IMR-90 (cell line): ENCODE data around the gene KRTAP9-9. TPM values are rescaled to one million over a fixed set of nuclear protein-coding genes. Genes with fewer than 3 reads are reported as not detected.
"Not testable (repeated sequence)": the region's sequence is repeated elsewhere in the genome, so short reads cannot be mapped to it uniquely, and the experiment has no call there.

ENCODE experiments used
- ATAC-seq: fragments of 200-7000 bp; cut with Tn5 transposase; 2 replicates; pipeline ENCODE4 v1.9.1; 2020; ENCODE audit warnings: low read depth, mild to moderate bottlenecking, moderate library complexity
- BruUV-seq: library from RNA; stranded (reverse); fragments of 400-500 nt; replicated peaks from 2 replicates; lab custom pipeline; 2021; lab: Mats Ljungman, UMichigan
- CTCF ChIA-PET: fragments of 300-600 bp; formaldehyde crosslinking; extraction: SDS; loops from one replicate; lab custom pipeline; 2021; ENCODE audit warnings: antibody characterized with exemption; lab: Yijun Ruan, JAX
- POLR2A ChIA-PET: fragments of 300-600 bp; sonication (Branson Sonifier 250); formaldehyde crosslinking; loops from one replicate; lab custom pipeline; 2022; ENCODE audit warnings: antibody characterized with exemption; ENCODE audit not compliant: unreplicated experiment; lab: Charles Lee
- DNase-seq: peaks from one replicate; pipeline ENCODE4 v3.0.0; 2013
- H2AFZ ChIP-seq: replicated peaks from 2 replicates; pipeline ENCODE3; 2013; ENCODE audit warnings: low read length, mild to moderate bottlenecking; ENCODE audit not compliant: poor library complexity
- H2AK5ac ChIP-seq: 2 replicates; pipeline ENCODE4 v1.6.1; 2013; ENCODE audit warnings: low read depth, low read length, inconsistent platforms
- H2AK9ac ChIP-seq: replicated peaks from 2 replicates; pipeline ENCODE3; 2013; ENCODE audit warnings: mild to moderate bottlenecking, low read depth, low read length, moderate library complexity; ENCODE audit not compliant: poor library complexity
- H2BK120ac ChIP-seq: 2 replicates; pipeline ENCODE4 v1.6.1; 2013; ENCODE audit warnings: low read depth, low read length, inconsistent platforms
- H2BK15ac ChIP-seq: 3 replicates; pipeline ENCODE4 v1.6.1; 2013; ENCODE audit warnings: low read depth, low read length, inconsistent platforms
- H2BK20ac ChIP-seq: 2 replicates; pipeline ENCODE4 v1.6.1; 2013; ENCODE audit warnings: low read depth, mild to moderate bottlenecking, inconsistent platforms, low read length, moderate library complexity
- H2BK5ac ChIP-seq: 2 replicates; pipeline ENCODE4 v1.6.1; 2013; ENCODE audit warnings: mild to moderate bottlenecking, low read depth, low read length, inconsistent platforms; ENCODE audit not compliant: poor library complexity, severe bottlenecking
- H3K14ac ChIP-seq: replicated peaks from 2 replicates; pipeline ENCODE4 v1.6.1; 2013; ENCODE audit warnings: low read depth, low read length, inconsistent platforms
- H3K18ac ChIP-seq: 2 replicates; pipeline ENCODE4 v1.6.1; 2013; ENCODE audit warnings: low read depth, low read length, control low read depth
- H3K23ac ChIP-seq: 2 replicates; pipeline ENCODE4 v1.6.1; 2013; ENCODE audit warnings: low read depth, low read length, inconsistent platforms
- H3K27ac ChIP-seq: 2 replicates; pipeline ENCODE4 v1.5.1; 2013; ENCODE audit warnings: mild to moderate bottlenecking, control low read depth, low read length; ENCODE audit not compliant: insufficient read depth
- H3K27me3 ChIP-seq: 2 replicates; pipeline ENCODE4 v1.6.1; 2013; ENCODE audit warnings: low read length; ENCODE audit not compliant: control insufficient read depth, insufficient read depth
- H3K36me3 ChIP-seq: 2 replicates; pipeline ENCODE4 v1.6.1; 2013; ENCODE audit warnings: low read length, mixed read lengths; ENCODE audit not compliant: control insufficient read depth, insufficient read depth
- H3K4ac ChIP-seq: 2 replicates; pipeline ENCODE4 v1.6.1; 2013; ENCODE audit warnings: low read depth, low read length, inconsistent platforms
- H3K4me1 ChIP-seq: 2 replicates; pipeline ENCODE4 v1.6.1; 2013; ENCODE audit warnings: low read length, mixed read lengths; ENCODE audit not compliant: control insufficient read depth, insufficient read depth
- H3K4me2 ChIP-seq: 2 replicates; pipeline ENCODE4 v1.6.1; 2013; ENCODE audit warnings: low read depth, mild to moderate bottlenecking, control low read depth, low read length, moderate library complexity
- H3K4me3 ChIP-seq: 2 replicates; pipeline ENCODE4 v1.5.1; 2013; ENCODE audit warnings: low read depth, mild to moderate bottlenecking, control low read depth, low read length, moderate library complexity; ENCODE audit not compliant: insufficient read depth
- H3K56ac ChIP-seq: 2 replicates; pipeline ENCODE4 v1.6.1; 2013; ENCODE audit warnings: low read length, inconsistent platforms; ENCODE audit not compliant: insufficient read depth; ENCODE audit errors: extremely low read depth
- H3K79me1 ChIP-seq, 2 experiments: 2 replicates each; pipeline ENCODE4 v1.6.1; 2013; ENCODE audit warnings: low read length in 2 of 2, inconsistent platforms in 1 of 2, low read depth in 1 of 2
- H3K9ac ChIP-seq: 2 replicates; pipeline ENCODE4 v1.6.1; 2013; ENCODE audit warnings: low read depth, low read length, control low read depth
- H3K9me1 ChIP-seq: 2 replicates; pipeline ENCODE4 v1.6.1; 2013; ENCODE audit warnings: low read length, inconsistent platforms; ENCODE audit not compliant: insufficient read depth
- H3K9me3 ChIP-seq: 2 replicates; pipeline ENCODE4 v1.6.1; 2013; ENCODE audit warnings: low read length; ENCODE audit not compliant: control insufficient read depth, insufficient read depth
- H4K20me1 ChIP-seq: 2 replicates; pipeline ENCODE4 v1.6.1; 2013; ENCODE audit warnings: low read length, inconsistent platforms; ENCODE audit not compliant: insufficient read depth
- H4K5ac ChIP-seq: 2 replicates; pipeline ENCODE4 v1.6.1; 2013; ENCODE audit warnings: mild to moderate bottlenecking, low read depth, low read length, control low read depth
- H4K8ac ChIP-seq, 2 experiments: 2 replicates each; pipeline ENCODE4 v1.6.1; 2013; ENCODE audit warnings: low read depth in 2 of 2, low read length in 2 of 2, control low read depth in 1 of 2, inconsistent platforms in 1 of 2
- H4K91ac ChIP-seq: 2 replicates; pipeline ENCODE4 v1.6.1; 2013; ENCODE audit warnings: low read depth, low read length, inconsistent platforms; ENCODE audit not compliant: insufficient read depth
- WGBS, 2 experiments: methylation state at CpG; one replicate each; pipeline versions ENCODE4 v1.1.5 to v1.1.7; 2013; ENCODE audit warnings: missing lambda C conversion rate in 2 of 2; ENCODE audit not compliant: insufficient read length in 1 of 2; ENCODE audit errors: extremely low coverage in 2 of 2; 5-methylcytosine and 5-hydroxymethylcytosine counted together
- dilution Hi-C: fragments of 300-500 bp; cut with HindIII; formaldehyde crosslinking; loops from one replicate; pipeline ENCODE4 v1.14.3; 2018; ENCODE audit warnings: low sequenced_read_pairs; ENCODE audit not compliant: unreplicated experiment
- in situ Hi-C: fragments of 300-500 bp; cut with MboI; formaldehyde crosslinking; loops from 3 replicates; pipeline ENCODE4 v1.14.3; 2019; ENCODE audit warnings: low sequenced_read_pairs, inconsistent platforms, mixed read lengths
- intact Hi-C: fragments of 100-400 bp; cut with micrococcal nuclease; formaldehyde crosslinking; loops from 2 replicates; pipeline ENCODE4 v1.10.0; 2022
- polyA plus RNA-seq, 3 experiments: library from polyadenylated mRNA; depleted of rRNA; stranded (reverse); fragments of >200 nt; gene quantifications; 2 replicates each; pipeline ENCODE4 v1.2.3, GENCODE V29; 2012; ENCODE audit warnings: low replicate concordance in 1 of 3
- total RNA-seq: library from RNA; depleted of rRNA; stranded (reverse); fragments of >200 nt; gene quantifications from 2 replicates; pipeline ENCODE4 v1.2.3, GENCODE V29; 2012

The KRTAP9-9 gene
- total and polyA plus RNA-seq, 2 of the 4 experiments (the other 2 are of a cell fraction), result not detected

GRCh38 chr17:41237949-41238437 lies 17.2 kb upstream of the KRTAP9-9 start, which contains the start of gene KRTAP9-8:
Gene KRTAP9-8 (plus strand): TSS chr17:41237999. CDS start chr17:41238052, 53 bp downstream.
- H4K20me1 ChIP-seq, H3K9me3 ChIP-seq, POLR2A ChIA-PET, H3K4me2 ChIP-seq, DNase-seq, H2BK15ac ChIP-seq, H3K23ac ChIP-seq, in situ Hi-C loops, H3K27me3 ChIP-seq, H3K79me1 ChIP-seq, H3K56ac ChIP-seq, H3K4ac ChIP-seq, ATAC-seq, H3K4me1 ChIP-seq, H3K14ac ChIP-seq, H2BK20ac ChIP-seq, H4K91ac ChIP-seq, H4K8ac ChIP-seq, H3K36me3 ChIP-seq, intact Hi-C loops, H2AK5ac ChIP-seq, H3K4me3 ChIP-seq, H2AFZ ChIP-seq, H4K5ac ChIP-seq, dilution Hi-C loops, H2AK9ac ChIP-seq, H2BK120ac ChIP-seq, BruUV-seq, H2BK5ac ChIP-seq, H3K27ac ChIP-seq, H3K9me1 ChIP-seq, H3K9ac ChIP-seq, H3K18ac ChIP-seq: not testable (repeated sequence)
- no CpG with 5 or more reads among the region's 3 CpGs for WGBS, 2 experiments
- CTCF ChIA-PET, result interaction anchor here (0.6 kb wide), 1 partner anchor 8 kb away, joined by 3 read pairs; no protein-coding TSS in a partner anchor

GRCh38 chr17:41246995-41247787 lies 8.0 kb upstream of the KRTAP9-9 start:
- peaks cover 10% of the 10 kb centered on the region for H3K27me3 ChIP-seq
- POLR2A ChIA-PET, H3K4me1 ChIP-seq, in situ Hi-C loops, H2AFZ ChIP-seq, H3K79me1 ChIP-seq, BruUV-seq, H3K14ac ChIP-seq, H4K5ac ChIP-seq, H3K36me3 ChIP-seq, H3K4me3 ChIP-seq, H2BK5ac ChIP-seq, H3K4ac ChIP-seq, H3K27ac ChIP-seq, H3K4me2 ChIP-seq, dilution Hi-C loops, H3K9ac ChIP-seq, H3K18ac ChIP-seq, H2AK9ac ChIP-seq, H3K56ac ChIP-seq, H3K9me1 ChIP-seq, intact Hi-C loops, ATAC-seq, H3K9me3 ChIP-seq, H2BK15ac ChIP-seq, DNase-seq, H2BK120ac ChIP-seq, CTCF ChIA-PET, H2BK20ac ChIP-seq, H4K91ac ChIP-seq, H4K20me1 ChIP-seq, H2AK5ac ChIP-seq, H4K8ac ChIP-seq, H3K23ac ChIP-seq: not testable (repeated sequence)
- WGBS, 2 experiments, result 91% methylated on average over 1 of the region's 2 CpGs; no CpG with 5 or more reads in 1 of the 2 experiments
